A673 (cell line): ENCODE data around the gene WDR19. TPM values are rescaled to one million over a fixed set of nuclear protein-coding genes. Genes with fewer than 3 reads are reported as not detected.

ENCODE experiments used
- BruUV-seq: library from RNA; stranded (reverse); fragments of 400-500 nt; replicated peaks from 2 replicates; lab custom pipeline; 2021; lab: Mats Ljungman, UMichigan
- CTCF ChIA-PET: fragments of 300-600 bp; sonication (Branson Sonifier 250); formaldehyde crosslinking; loops from one replicate; lab custom pipeline; 2022; ENCODE audit warnings: antibody characterized with exemption; lab: Charles Lee
- POLR2A ChIA-PET: fragments of 300-600 bp; sonication (Branson Sonifier 250); formaldehyde crosslinking; loops from one replicate; lab custom pipeline; 2022; ENCODE audit warnings: antibody characterized with exemption; ENCODE audit not compliant: low non-redundant PET; lab: Charles Lee
- DNase-seq: peaks from one replicate; pipeline ENCODE4 v3.0.0-alpha.2; 2015; ENCODE audit warnings: low spot score
- H3K27ac ChIP-seq: fragments of 200-600 bp; sonication (generic); 2 replicates; pipeline ENCODE4 v1.5.1; 2016; ENCODE audit warnings: mixed run types, low read depth, mild to moderate bottlenecking, mixed read lengths, antibody characterized with exemption, low read length; ENCODE audit not compliant: poor library complexity, severe bottlenecking
- H3K27me3 ChIP-seq: fragments of 200-600 bp; sonication (generic); replicated peaks from 2 replicates; pipeline ENCODE4 v1.6.1; 2017; ENCODE audit warnings: mixed run types, low read depth, mild to moderate bottlenecking, mixed read lengths, antibody characterized with exemption, low read length; ENCODE audit not compliant: insufficient read depth, poor library complexity
- H3K36me3 ChIP-seq: fragments of 200-600 bp; sonication (generic); 2 replicates; pipeline ENCODE4 v1.6.1; 2016; ENCODE audit warnings: mixed run types, mild to moderate bottlenecking, mixed read lengths, antibody characterized with exemption, low read length; ENCODE audit not compliant: insufficient read depth, poor library complexity, severe bottlenecking
- H3K4me1 ChIP-seq: fragments of 200-600 bp; sonication (generic); 2 replicates; pipeline ENCODE4 v1.6.1; 2017; ENCODE audit warnings: mixed run types, mild to moderate bottlenecking, mixed read lengths, antibody characterized with exemption, low read length; ENCODE audit not compliant: insufficient read depth, poor library complexity, severe bottlenecking
- H3K4me3 ChIP-seq: fragments of 200-600 bp; sonication (generic); 2 replicates; pipeline ENCODE4 v1.5.1; 2016; ENCODE audit warnings: low read depth, mixed run types, mild to moderate bottlenecking, mixed read lengths, low read length; ENCODE audit not compliant: poor library complexity, severe bottlenecking
- H3K9me3 ChIP-seq: fragments of 200-600 bp; sonication (generic); 2 replicates; pipeline ENCODE4 v1.6.1; 2016; ENCODE audit warnings: mixed run types, low read depth, mild to moderate bottlenecking, mixed read lengths, antibody characterized with exemption, low read length; ENCODE audit not compliant: poor library complexity, severe bottlenecking
- EZH2 ChIP-seq: fragments of 200-600 bp; sonication (generic); IDR thresholded peaks from 2 replicates; pipeline ENCODE4 v1.6.1; 2017; ENCODE audit warnings: borderline replicate concordance, low read depth, mild to moderate bottlenecking, mixed read lengths, antibody characterized with exemption, low read length; ENCODE audit not compliant: poor library complexity, severe bottlenecking
- intact Hi-C: fragments of 100-400 bp; cut with micrococcal nuclease; formaldehyde crosslinking; loops from one replicate; pipeline ENCODE4 v1.10.0; 2022; ENCODE audit not compliant: unreplicated experiment
- total RNA-seq: library from RNA; stranded (reverse); gene quantifications from 2 replicates; pipeline ENCODE4 v1.2.3, GENCODE V29; 2021
- TF ChIP-seq, protein P1 (sequence below): fragments of 300-800, 200-600 bp; sonication (generic); conservative IDR thresholded peaks from 2 replicates; pipeline ENCODE4 v1.5.1; 2017; ENCODE audit warnings: low read depth, mild to moderate bottlenecking, antibody characterized with exemption, low read length, moderate library complexity, mixed read lengths

Gene WDR19
- total RNA-seq, 1 experiment from 2014 or later = 33.7 TPM

DNA sequence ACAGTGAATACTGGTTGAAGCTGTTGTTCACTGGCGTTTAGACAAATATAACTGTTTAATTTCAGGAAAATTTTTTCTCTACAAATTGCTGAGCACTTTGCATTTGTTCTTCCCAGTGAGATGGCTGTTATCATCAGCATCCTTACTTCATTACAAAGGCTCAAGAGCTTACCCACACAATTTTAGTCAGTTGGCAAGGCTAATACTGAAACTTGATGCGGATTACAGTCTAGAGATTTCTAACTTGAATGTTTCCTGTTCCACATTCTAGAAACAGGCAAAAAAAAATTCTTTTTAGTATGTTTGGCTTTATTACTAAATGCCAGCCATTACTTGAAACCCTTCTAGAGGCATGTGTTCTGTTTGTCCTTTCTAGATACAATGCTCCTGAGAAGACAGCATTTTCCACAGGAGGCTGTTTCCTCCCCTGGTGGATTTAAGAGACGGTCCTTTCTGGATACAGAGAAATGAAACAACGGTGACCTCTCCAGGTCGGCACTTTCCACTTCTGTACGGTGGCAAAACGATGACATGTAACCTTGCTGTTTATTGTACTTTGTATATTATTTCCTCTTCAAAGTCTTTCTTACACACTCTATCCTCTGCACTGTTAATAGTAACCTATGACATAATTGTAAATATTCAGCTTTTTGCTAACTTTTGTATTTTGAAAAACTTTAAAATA is 102.9 kb downstream of the WDR19 start:
- DNase-seq = no peak
- no peak overlapping the region for H3K27ac ChIP-seq
- H3K27me3 ChIP-seq = no peaks in the 10 kb centered on the region
- BruUV-seq = no TSS peak
- H3K4me3 ChIP-seq = no peak overlapping the region
- no peaks in the 10 kb centered on the region for H3K4me1 ChIP-seq
- TF ChIP-seq EZH2 = no peak
- TF ChIP-seq, protein P1, sequence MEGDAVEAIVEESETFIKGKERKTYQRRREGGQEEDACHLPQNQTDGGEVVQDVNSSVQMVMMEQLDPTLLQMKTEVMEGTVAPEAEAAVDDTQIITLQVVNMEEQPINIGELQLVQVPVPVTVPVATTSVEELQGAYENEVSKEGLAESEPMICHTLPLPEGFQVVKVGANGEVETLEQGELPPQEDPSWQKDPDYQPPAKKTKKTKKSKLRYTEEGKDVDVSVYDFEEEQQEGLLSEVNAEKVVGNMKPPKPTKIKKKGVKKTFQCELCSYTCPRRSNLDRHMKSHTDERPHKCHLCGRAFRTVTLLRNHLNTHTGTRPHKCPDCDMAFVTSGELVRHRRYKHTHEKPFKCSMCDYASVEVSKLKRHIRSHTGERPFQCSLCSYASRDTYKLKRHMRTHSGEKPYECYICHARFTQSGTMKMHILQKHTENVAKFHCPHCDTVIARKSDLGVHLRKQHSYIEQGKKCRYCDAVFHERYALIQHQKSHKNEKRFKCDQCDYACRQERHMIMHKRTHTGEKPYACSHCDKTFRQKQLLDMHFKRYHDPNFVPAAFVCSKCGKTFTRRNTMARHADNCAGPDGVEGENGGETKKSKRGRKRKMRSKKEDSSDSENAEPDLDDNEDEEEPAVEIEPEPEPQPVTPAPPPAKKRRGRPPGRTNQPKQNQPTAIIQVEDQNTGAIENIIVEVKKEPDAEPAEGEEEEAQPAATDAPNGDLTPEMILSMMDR = no peak
- peaks cover 53% of the 10 kb centered on the region for H3K36me3 ChIP-seq
- intact Hi-C loops = no loop called here
- CTCF ChIA-PET = no interaction called here
- H3K9me3 ChIP-seq = no peaks in the 10 kb centered on the region
- POLR2A ChIA-PET = no interaction called here

DNA sequence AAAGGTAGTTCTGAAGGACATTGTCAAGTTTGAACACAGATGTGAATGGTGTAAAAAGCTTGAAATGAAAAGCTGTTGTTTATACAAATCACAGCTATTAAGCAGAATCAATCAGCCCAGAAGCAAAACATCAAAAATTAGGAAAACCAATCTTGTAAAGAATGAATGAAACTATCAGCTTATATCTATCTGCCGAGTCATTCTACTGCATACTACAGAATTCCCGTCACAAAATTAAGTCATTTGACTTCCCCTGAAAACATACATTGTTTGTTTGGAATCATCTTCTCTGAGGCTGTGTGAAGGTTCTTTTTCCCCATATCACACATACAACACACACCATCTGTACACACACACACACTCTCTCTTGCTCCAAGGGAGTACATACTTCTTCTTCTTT is 103.5 kb downstream of the WDR19 start:
- POLR2A ChIA-PET = no interaction called here
- TF ChIP-seq, protein P1 = no peak
- TF ChIP-seq EZH2 = no peak

GRCh38 chr4:39286263-39286662 is 103.9 kb downstream of the WDR19 start:
- H3K27me3 ChIP-seq = no peaks in the 10 kb centered on the region
- intact Hi-C loops = no loop called here
- H3K4me3 ChIP-seq = no peak overlapping the region
- BruUV-seq = no TSS peak
- TF ChIP-seq, protein P1 = no peak
- no peak for TF ChIP-seq EZH2
- POLR2A ChIA-PET = no interaction called here
- no peaks in the 10 kb centered on the region for H3K4me1 ChIP-seq
- CTCF ChIA-PET = no interaction called here
- no peaks in the 10 kb centered on the region for H3K9me3 ChIP-seq
- peaks cover 54% of the 10 kb centered on the region for H3K36me3 ChIP-seq
- no peak overlapping the region for H3K27ac ChIP-seq
- DNase-seq = no peak

More for the DNA sequence above, 103.5 kb downstream of the WDR19 start:
- no peak for DNase-seq
- CTCF ChIA-PET = no interaction called here
- no peak overlapping the region for H3K4me3 ChIP-seq
- no TSS peak for BruUV-seq
- no peaks in the 10 kb centered on the region for H3K4me1 ChIP-seq
- H3K27ac ChIP-seq = no peak overlapping the region
- intact Hi-C loops = no loop called here
- no peaks in the 10 kb centered on the region for H3K9me3 ChIP-seq
- no peaks in the 10 kb centered on the region for H3K27me3 ChIP-seq
- peaks cover 53% of the 10 kb centered on the region for H3K36me3 ChIP-seq
